ENCODE measurements around the gene FPR1. TPM values are rescaled to one million over a fixed set of nuclear protein-coding genes. Genes with fewer than 3 reads are reported as not detected.
A peak's percentile ranks its signal among the peaks of the same experiment; 100 is the strongest.

Gene FPR1
- total RNA-seq, 1 donor from 2014 or later, result 4.5 TPM

DNA sequence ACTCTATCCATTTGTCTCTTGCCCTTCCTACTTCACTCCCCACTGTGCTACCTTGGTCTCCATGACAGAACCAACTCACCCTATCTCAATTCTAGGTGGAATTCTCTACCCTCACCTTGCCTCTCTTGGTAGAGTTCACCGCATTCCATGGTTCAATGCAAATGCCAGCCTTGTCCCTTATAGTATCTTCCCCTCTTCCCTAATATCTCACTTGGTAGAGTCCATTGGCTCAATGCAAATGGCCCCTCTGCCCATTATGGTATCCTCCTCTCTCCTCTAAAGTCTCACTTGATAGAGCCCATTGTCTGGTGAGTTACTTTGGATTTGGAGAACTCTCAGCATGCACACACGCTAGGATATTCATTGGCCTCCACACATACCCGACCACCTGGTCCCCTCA is 35.8 kb downstream of the FPR1 start:
- Histone ChIP-seq H3K27me3 (ENCODE audit: low read depth) (peaks cover 72% of the 10 kb centered on the region), H3K27ac (replicated peaks) (no peak overlapping the region), H3K36me3 (no peaks in the 10 kb centered on the region), H3K4me3 (no peak overlapping the region), H3K4me1 (peaks cover 10% of the 10 kb centered on the region), H3K9me3 (replicated peaks) (no peaks in the 10 kb centered on the region)
- intact Hi-C loops (cut with micrococcal nuclease), result no loop called here
- TF ChIP-seq, protein P1, sequence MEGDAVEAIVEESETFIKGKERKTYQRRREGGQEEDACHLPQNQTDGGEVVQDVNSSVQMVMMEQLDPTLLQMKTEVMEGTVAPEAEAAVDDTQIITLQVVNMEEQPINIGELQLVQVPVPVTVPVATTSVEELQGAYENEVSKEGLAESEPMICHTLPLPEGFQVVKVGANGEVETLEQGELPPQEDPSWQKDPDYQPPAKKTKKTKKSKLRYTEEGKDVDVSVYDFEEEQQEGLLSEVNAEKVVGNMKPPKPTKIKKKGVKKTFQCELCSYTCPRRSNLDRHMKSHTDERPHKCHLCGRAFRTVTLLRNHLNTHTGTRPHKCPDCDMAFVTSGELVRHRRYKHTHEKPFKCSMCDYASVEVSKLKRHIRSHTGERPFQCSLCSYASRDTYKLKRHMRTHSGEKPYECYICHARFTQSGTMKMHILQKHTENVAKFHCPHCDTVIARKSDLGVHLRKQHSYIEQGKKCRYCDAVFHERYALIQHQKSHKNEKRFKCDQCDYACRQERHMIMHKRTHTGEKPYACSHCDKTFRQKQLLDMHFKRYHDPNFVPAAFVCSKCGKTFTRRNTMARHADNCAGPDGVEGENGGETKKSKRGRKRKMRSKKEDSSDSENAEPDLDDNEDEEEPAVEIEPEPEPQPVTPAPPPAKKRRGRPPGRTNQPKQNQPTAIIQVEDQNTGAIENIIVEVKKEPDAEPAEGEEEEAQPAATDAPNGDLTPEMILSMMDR (IDR thresholded peaks at IDR 0.05; ENCODE audit: borderline replicate concordance), result no peak
- DNase-seq, result no peak

DNA sequence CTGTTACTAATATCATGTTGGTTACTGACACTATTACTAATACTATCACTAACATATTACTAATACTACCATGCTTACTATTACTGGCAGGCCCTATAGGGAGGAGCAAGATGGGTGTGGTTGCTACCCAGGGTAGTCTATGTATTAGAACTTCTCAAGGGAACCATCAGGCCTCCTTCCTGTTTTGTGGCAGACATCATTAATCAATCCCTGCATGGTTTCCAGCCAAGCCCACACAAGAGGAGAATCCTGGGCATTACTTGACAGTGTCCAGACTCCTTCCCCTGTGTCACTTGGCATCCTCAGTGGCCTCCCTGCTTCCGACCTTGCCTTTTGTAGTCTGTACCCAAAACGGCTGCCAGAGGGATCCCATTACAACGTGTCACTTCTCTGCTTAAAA is 36.8 kb downstream of the FPR1 start:
- TF ChIP-seq, protein P1 (IDR thresholded peaks at IDR 0.05; ENCODE audit: borderline replicate concordance), result no peak
- Histone ChIP-seq H3K4me1 (peaks cover 9% of the 10 kb centered on the region), H3K27me3 (ENCODE audit: low read depth) (peaks cover 62% of the 10 kb centered on the region), H3K36me3 (no peaks in the 10 kb centered on the region), H3K4me3 (no peak overlapping the region), H3K27ac (replicated peaks) (no peak overlapping the region), H3K9me3 (replicated peaks) (no peaks in the 10 kb centered on the region)
- no peak for DNase-seq
- intact Hi-C loops (cut with micrococcal nuclease), result no loop called here

DNA sequence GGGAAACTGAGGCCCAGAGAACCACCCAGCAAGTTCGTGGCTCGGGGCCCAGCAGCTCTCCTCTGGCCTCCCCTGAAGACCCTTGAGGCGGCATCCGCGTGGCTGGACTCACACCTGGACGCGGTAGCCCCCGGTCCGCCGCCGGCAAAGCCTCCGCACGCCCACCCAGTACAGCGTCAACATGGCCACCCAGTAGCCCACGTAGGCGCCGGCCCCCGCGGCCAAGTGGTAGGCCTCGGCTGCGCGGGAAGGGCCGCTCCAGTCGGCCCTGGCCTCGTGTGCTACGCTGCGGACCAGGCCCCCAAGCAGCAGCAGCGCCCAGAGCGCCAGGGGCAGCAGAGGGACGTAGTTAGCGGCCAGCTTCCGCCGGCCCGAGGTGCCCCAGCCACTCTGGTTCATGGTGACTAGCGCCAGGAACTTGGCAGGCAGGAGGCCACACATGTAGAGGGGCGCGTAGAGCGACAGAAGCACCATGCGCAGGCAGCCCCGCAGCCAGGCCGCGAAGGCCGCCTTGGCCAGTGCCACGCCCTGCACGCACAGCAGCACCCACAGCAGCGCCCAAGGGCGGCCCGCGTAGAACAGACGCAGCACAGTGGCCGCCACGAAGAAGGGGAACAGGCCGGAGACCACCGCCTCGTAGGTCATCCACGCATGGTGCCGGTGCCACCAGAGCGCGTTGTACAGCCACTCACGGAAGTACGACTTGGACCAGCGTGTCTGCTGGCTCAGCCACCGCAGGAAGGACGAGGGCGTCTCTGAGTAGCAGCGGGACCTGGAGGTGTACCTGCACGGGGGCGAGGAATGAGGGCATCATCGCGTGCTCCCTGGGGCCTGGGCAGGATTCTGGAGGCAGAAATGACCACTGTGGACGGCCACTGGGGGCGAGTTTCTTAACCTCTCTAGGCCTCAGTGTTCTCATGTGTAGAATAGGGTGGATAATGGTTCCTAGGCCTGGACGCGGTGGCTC is 38.1 kb downstream of the FPR1 start:
- H3K9me3 ChIP-seq (replicated peaks), result no peaks in the 10 kb centered on the region
- no peaks in the 10 kb centered on the region for H3K36me3 ChIP-seq
- DNase-seq, result no peak
- intact Hi-C loops (cut with micrococcal nuclease), result no loop called here
- peaks cover 49% of the 10 kb centered on the region for H3K27me3 ChIP-seq (ENCODE audit: low read depth)
- H3K27ac ChIP-seq (replicated peaks), result no peak overlapping the region
- no peak overlapping the region for H3K4me3 ChIP-seq
- H3K4me1 ChIP-seq, result no peaks in the 10 kb centered on the region
- TF ChIP-seq, protein P1 (IDR thresholded peaks at IDR 0.05; ENCODE audit: borderline replicate concordance), result no peak

DNA sequence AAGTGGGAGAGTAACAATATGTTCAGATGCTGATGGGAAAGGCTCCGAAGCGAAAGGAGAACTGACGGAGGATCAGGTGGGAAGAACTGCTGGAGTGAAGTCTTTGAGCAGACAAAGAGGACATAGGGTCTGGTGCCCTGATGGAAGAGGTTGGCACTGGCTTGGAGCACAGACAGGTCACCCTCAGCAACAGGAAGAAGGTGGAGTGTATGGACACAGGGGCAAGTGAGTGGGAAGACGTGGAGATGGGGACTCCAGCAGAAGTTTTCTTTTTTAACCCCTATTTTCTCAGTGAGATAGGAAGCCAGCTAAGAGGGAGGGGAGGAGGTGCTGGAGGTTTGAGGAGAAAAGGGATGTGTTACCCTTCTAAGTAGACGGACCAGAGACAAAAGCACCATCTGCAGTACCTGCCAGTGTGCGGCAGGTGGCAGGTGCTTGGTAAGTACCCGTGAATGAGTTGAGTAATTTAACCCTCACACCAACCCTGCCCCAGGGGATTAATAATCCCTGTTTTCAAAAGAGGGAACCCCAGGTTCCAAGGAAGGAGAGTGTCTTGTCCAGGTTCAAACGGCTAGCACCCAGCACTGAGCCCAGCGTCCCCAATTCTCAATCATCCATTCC is 39.1 kb downstream of the FPR1 start:
- intact Hi-C loops (cut with micrococcal nuclease), result no loop called here

DNA sequence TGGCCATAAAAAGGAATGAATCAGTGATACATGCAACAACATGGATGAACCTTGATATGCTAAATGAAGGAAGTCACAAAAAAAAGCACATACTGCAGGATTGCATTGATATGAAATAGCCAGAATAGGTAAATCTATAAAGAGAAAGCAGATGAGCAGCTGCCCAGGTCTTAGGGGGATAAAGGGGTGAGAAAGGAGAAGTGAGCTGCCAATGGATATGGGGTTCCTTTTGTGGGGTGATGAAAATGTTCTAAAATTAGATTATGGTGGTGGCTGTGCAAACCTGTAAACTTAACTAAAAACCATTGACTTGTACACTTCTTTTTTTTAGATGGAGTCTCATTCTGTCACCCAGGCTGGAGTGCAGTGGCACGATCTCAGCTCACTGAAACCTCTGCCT is 40.0 kb downstream of the FPR1 start:
- DNase-seq, result no peak
- Histone ChIP-seq H3K27me3 (ENCODE audit: low read depth) (peaks cover 30% of the 10 kb centered on the region), H3K27ac (replicated peaks) (no peak overlapping the region), H3K4me1 (no peaks in the 10 kb centered on the region), H3K36me3 (peaks cover 6% of the 10 kb centered on the region), H3K4me3 (no peak overlapping the region), H3K9me3 (replicated peaks) (no peaks in the 10 kb centered on the region)
- TF ChIP-seq, protein P1 (IDR thresholded peaks at IDR 0.05; ENCODE audit: borderline replicate concordance), result no peak
- intact Hi-C loops (cut with micrococcal nuclease), result no loop called here

More for the DNA sequence above, 39.1 kb downstream of the FPR1 start:
- peaks cover 39% of the 10 kb centered on the region for H3K27me3 ChIP-seq (ENCODE audit: low read depth)
- H3K4me1 ChIP-seq, result no peaks in the 10 kb centered on the region
- no peak overlapping the region for H3K4me3 ChIP-seq
- TF ChIP-seq, protein P1 (IDR thresholded peaks at IDR 0.05; ENCODE audit: borderline replicate concordance), result peak; percentile 57
- no peak overlapping the region for H3K27ac ChIP-seq (replicated peaks)
- no peak for DNase-seq
- no peaks in the 10 kb centered on the region for H3K9me3 ChIP-seq (replicated peaks)
- no peaks in the 10 kb centered on the region for H3K36me3 ChIP-seq
